Gastrocnemius medialis (tissue), 4 donors: ENCODE measurements around the gene ZNF491. TPM values are rescaled to one million over a fixed set of nuclear protein-coding genes. Genes with fewer than 3 reads are reported as not detected.

ENCODE experiments used
- ATAC-seq, 2 donors: fragments of 150-250 bp; one replicate each; pipeline ENCODE4 v1.9.1; 2016
- DNase-seq, 2 donors: peaks; one replicate each; pipeline ENCODE4 v3.0.0-alpha.2; 2019
- H3K27ac ChIP-seq, 4 donors: fragments of 200-600 bp; sonication (generic); 1 replicate in 1 of 4; 2 replicates in 3 of 4; pipeline ENCODE4 v1.5.1; 2016 to 2018; ENCODE audit warnings: mild to moderate bottlenecking in 2 of 4, moderate library complexity in 1 of 4
- H3K27me3 ChIP-seq, 3 donors: fragments of 200-600 bp; sonication (generic) in 2 of 3; 1 replicate in 1 of 3; 2 replicates in 2 of 3; pipeline versions ENCODE4 v1.5.1 to v1.6.0; 2016 to 2019; ENCODE audit warnings: mild to moderate bottlenecking in 1 of 3, moderate library complexity in 1 of 3
- H3K36me3 ChIP-seq, 2 donors: fragments of 200-600 bp; sonication (generic) in 1 of 2; one replicate each; pipeline ENCODE4 v1.5.1; 2017 to 2018
- H3K4me1 ChIP-seq, 2 donors: fragments of 200-600 bp; sonication (generic) in 1 of 2; one replicate each; pipeline ENCODE4 v1.5.1; 2016 to 2017; ENCODE audit warnings: mild to moderate bottlenecking in 2 of 2
- H3K4me3 ChIP-seq, 4 donors: fragments of 200-600 bp; sonication (generic) in 3 of 4; 1 replicate in 1 of 4; 2 replicates in 3 of 4; pipeline ENCODE4 v1.5.1; 2016 to 2019; ENCODE audit warnings: mild to moderate bottlenecking in 2 of 4
- H3K9me3 ChIP-seq, 3 donors: fragments of 200-600 bp; sonication (generic) in 2 of 3; 1 replicate in 1 of 3; 2 replicates in 2 of 3; pipeline ENCODE4 v1.5.1; 2016 to 2019
- POLR2A ChIP-seq, 2 donors: fragments of 450-650 bp; IDR thresholded peaks; one replicate each; pipeline ENCODE4 v1.6.1; 2017; ENCODE audit warnings: antibody characterized with exemption in 2 of 2, mild to moderate bottlenecking in 2 of 2, moderate library complexity in 2 of 2
- in situ Hi-C, 4 donors: fragments of 200-750 bp; cut with MboI; loops; one replicate each; pipeline versions ENCODE4 v1.15.0 to v1.8.0; 2017; ENCODE audit warnings: low sequenced_read_pairs in 4 of 4
- intact Hi-C: fragments of 100-400 bp; cut with DNase I; formaldehyde crosslinking; loops from one replicate; pipeline ENCODE4 v1.15.1; 2023; ENCODE audit warnings: low total_unique reads
- total RNA-seq, 4 donors: library from RNA; depleted of rRNA; stranded (reverse); fragments of >200 nt; gene quantifications; one replicate each; pipeline versions ENCODE4 v1.1.0 to v1.2.3, GENCODE V29; 2016
- TF ChIP-seq, protein P1 (sequence below), 5 experiments: fragments of 450-650 bp in 3 of 5; fragments of 200-600 bp in 2 of 5; sonication (generic) in 2 of 5; IDR thresholded peaks in 4 of 5; conservative IDR thresholded peaks in 1 of 5; 1 replicate in 4 of 5; 2 replicates in 1 of 5; pipeline ENCODE4 v1.5.1; 2016 to 2019; ENCODE audit warnings: antibody characterized with exemption in 5 of 5, mild to moderate bottlenecking in 3 of 5, moderate library complexity in 3 of 5

Gene ZNF491
- total RNA-seq, 4 donors from 2014 or later, result 0.92 to 1.8 (median 1.4) TPM

- no peak overlapping the region for H3K27ac ChIP-seq
- no peaks in the 10 kb centered on the region for H3K9me3 ChIP-seq
- no peak for TF ChIP-seq POLR2A (IDR thresholded peaks at IDR 0.05)
- TF ChIP-seq, protein P1, sequence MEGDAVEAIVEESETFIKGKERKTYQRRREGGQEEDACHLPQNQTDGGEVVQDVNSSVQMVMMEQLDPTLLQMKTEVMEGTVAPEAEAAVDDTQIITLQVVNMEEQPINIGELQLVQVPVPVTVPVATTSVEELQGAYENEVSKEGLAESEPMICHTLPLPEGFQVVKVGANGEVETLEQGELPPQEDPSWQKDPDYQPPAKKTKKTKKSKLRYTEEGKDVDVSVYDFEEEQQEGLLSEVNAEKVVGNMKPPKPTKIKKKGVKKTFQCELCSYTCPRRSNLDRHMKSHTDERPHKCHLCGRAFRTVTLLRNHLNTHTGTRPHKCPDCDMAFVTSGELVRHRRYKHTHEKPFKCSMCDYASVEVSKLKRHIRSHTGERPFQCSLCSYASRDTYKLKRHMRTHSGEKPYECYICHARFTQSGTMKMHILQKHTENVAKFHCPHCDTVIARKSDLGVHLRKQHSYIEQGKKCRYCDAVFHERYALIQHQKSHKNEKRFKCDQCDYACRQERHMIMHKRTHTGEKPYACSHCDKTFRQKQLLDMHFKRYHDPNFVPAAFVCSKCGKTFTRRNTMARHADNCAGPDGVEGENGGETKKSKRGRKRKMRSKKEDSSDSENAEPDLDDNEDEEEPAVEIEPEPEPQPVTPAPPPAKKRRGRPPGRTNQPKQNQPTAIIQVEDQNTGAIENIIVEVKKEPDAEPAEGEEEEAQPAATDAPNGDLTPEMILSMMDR (IDR thresholded peaks at IDR 0.05 in 4 of 5, conservative IDR thresholded peaks at IDR 0.05 in 1 of 5), result no peak
- no peaks in the 10 kb centered on the region for H3K36me3 ChIP-seq
- intact Hi-C loops (no loop called here), in situ Hi-C loops (no loop called here)
- peaks cover 0 to 15% (median 8%) of the 10 kb centered on the region in 3 donors for H3K27me3 ChIP-seq
- H3K4me3 ChIP-seq, result no peak overlapping the region
- peaks cover 0 to 5% of the 10 kb centered on the region in 2 donors for H3K4me1 ChIP-seq
- DNase-seq (no peak), ATAC-seq (no peak)
Observed at GRCh38 chr19:11853358-11853757, 55.0 kb downstream of the ZNF491 start.

DNA sequence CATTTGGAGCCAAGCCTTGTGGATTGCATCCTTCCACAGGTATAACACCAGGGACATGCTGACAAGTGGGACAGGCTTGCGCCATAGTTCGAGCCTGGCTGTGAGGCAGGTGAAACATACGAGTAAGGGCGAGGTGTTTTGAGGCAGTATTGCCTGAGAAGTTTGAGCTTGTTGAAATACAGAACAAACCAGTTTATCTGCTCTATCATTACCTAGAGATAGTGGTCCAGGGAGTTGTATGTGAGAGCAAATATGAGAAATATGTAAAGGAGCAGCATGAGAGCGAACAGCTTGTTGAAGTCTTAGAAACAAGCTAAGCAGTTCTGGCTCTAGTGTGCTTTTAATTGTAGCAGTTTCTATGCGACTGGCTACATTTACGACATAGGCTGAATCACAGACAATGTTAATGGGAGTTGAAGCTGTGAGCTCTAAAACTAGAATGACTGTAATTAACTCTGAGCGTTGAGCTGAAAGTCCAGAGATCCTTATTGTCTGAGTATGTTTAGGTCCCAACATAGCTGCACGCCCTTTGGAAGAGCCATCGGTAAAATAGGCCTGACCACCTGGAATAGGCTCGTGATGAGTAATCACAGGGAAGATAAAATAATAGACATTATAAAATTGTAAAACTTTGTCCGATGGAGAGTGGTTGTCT is 58.4 kb downstream of the ZNF491 start:
- Histone ChIP-seq H3K27ac (no peak overlapping the region), H3K27me3 (no peaks in the 10 kb centered on the region), H3K4me1 (no peaks in the 10 kb centered on the region), H3K36me3 (no peaks in the 10 kb centered on the region), H3K4me3 (no peak overlapping the region), H3K9me3 (no peaks in the 10 kb centered on the region)
- ATAC-seq, result no peak
- in situ Hi-C loops, result no loop called here
- TF ChIP-seq POLR2A (IDR thresholded peaks at IDR 0.05), result no peak
- intact Hi-C loops, result no loop called here
- DNase-seq, result no peak

Other genes with a start within 250 kb of the ZNF491 start
- gene ELOF1, start 239.3 kb upstream of the ZNF491 start, total RNA-seq, result 10 to 100 TPM; 21.5 to 37.5 (median 27.2) TPM
- gene ACP5, start 220.9 kb upstream of the ZNF491 start, total RNA-seq, result 1 to 10 TPM; 1.3 to 5.9 (median 2.6) TPM
- 1 to 10 TPM; 2.3 to 4.5 (median 3.7) TPM for gene ZNF627, start 201.0 kb upstream of the ZNF491 start, total RNA-seq
- 1 to 10 TPM; 1.4 to 4.1 (median 2.6) TPM for gene ZNF823, start 59.6 kb upstream of the ZNF491 start, total RNA-seq
- 1 to 10 TPM; 1.1 to 7.6 (median 2.9) TPM for gene ZNF441, start 31.5 kb upstream of the ZNF491 start, total RNA-seq
- gene ZNF440, start 15.8 kb downstream of the ZNF491 start, total RNA-seq, result 1 to 10 TPM; 2.5 to 5.5 (median 4.2) TPM
- under 1 TPM in 3 of 4 donors, not detected in 1; 0.42 to 0.68 (median 0.46) TPM for gene ZNF439, start 50.2 kb downstream of the ZNF491 start, total RNA-seq
- gene ZNF69, start 89.3 kb downstream of the ZNF491 start, total RNA-seq, result 1 to 10 TPM in 3 of 4 donors, under 1 TPM in 1; 0.22 to 2.8 (median 1.8) TPM
- gene ZNF700, start 126.6 kb downstream of the ZNF491 start, total RNA-seq, result 1 to 10 TPM; 1.3 to 5.8 (median 4.0) TPM
- under 1 TPM; 0.46 to 0.80 (median 0.54) TPM for gene ZNF763, start 166.5 kb downstream of the ZNF491 start, total RNA-seq
- 1 to 10 TPM; 3.6 to 8.2 (median 5.0) TPM for gene ZNF433, start 237.2 kb downstream of the ZNF491 start, total RNA-seq